GM12878 (cell line): ENCODE data around the gene MRPL28.

Experiments used
- BCL11A ChIP-seq: IDR thresholded peaks from 2 replicates; pipeline ENCODE4 v1.6.1; 2011; ENCODE audit warnings: low read depth, low read length
- BRCA1 ChIP-seq: IDR thresholded peaks from 2 replicates; pipeline ENCODE4 v1.6.1; 2011; ENCODE audit warnings: low read depth, low read length, improper control_type of control experiment
- CHD1 ChIP-seq: IDR thresholded peaks from 2 replicates; pipeline ENCODE4 v1.6.1; 2012; ENCODE audit warnings: low read depth, low read length, improper control_type of control experiment
- ESRRA ChIP-seq: IDR thresholded peaks from 2 replicates; pipeline ENCODE4 v1.6.1; 2012; ENCODE audit warnings: mild to moderate bottlenecking, low read length, improper control_type of control experiment
- ETV6 ChIP-seq, 2 experiments: fragments of 450-650 bp in 1 of 2; IDR thresholded peaks in 1 of 2; conservative IDR thresholded peaks in 1 of 2; 2 replicates each; pipeline ENCODE4 v1.6.1; 2014; ENCODE audit warnings: antibody characterized with exemption in 1 of 2, borderline replicate concordance in 1 of 2, low read depth in 1 of 2, mild to moderate bottlenecking in 1 of 2, moderate library complexity in 1 of 2
- NRF1 ChIP-seq: conservative IDR thresholded peaks from 2 replicates; pipeline ENCODE4 v1.6.1; 2011; ENCODE audit warnings: mild to moderate bottlenecking, low read depth, low read length, improper control_type of control experiment
- SUPT20H ChIP-seq: IDR thresholded peaks from 2 replicates; pipeline ENCODE4 v1.6.1; 2011; ENCODE audit warnings: low read depth, mild to moderate bottlenecking, low read length, moderate library complexity, borderline replicate concordance; ENCODE audit not compliant: control insufficient read depth
- YY1 ChIP-seq: IDR thresholded peaks from 2 replicates; pipeline ENCODE4 v1.6.1; 2011; ENCODE audit warnings: low read depth, mild to moderate bottlenecking, low read length
- TF ChIP-seq, protein P1 (sequence below), 3 experiments: IDR thresholded peaks in 2 of 3; conservative IDR thresholded peaks in 1 of 3; 2 replicates each; pipeline ENCODE4 v1.5.1; 2011; ENCODE audit warnings: low read depth in 3 of 3, low read length in 3 of 3, mild to moderate bottlenecking in 3 of 3, control low read depth in 2 of 3, moderate library complexity in 2 of 3, inconsistent platforms in 1 of 3, mixed read lengths in 1 of 3; ENCODE audit not compliant: control insufficient read depth in 2 of 3, insufficient read depth in 1 of 3; ENCODE audit errors: extremely low read depth in 1 of 3
- TF ChIP-seq, protein P2 (sequence below): IDR thresholded peaks from 2 replicates; pipeline ENCODE4 v1.6.1; 2011; ENCODE audit warnings: low read depth, mild to moderate bottlenecking, low read length, moderate library complexity, borderline replicate concordance; ENCODE audit errors: extremely low read depth
- TF ChIP-seq, protein P3 (sequence below): fragments of 450-650 bp; IDR thresholded peaks from 2 replicates; pipeline ENCODE4 v1.6.1; 2017; ENCODE audit warnings: mild to moderate bottlenecking

DNA sequence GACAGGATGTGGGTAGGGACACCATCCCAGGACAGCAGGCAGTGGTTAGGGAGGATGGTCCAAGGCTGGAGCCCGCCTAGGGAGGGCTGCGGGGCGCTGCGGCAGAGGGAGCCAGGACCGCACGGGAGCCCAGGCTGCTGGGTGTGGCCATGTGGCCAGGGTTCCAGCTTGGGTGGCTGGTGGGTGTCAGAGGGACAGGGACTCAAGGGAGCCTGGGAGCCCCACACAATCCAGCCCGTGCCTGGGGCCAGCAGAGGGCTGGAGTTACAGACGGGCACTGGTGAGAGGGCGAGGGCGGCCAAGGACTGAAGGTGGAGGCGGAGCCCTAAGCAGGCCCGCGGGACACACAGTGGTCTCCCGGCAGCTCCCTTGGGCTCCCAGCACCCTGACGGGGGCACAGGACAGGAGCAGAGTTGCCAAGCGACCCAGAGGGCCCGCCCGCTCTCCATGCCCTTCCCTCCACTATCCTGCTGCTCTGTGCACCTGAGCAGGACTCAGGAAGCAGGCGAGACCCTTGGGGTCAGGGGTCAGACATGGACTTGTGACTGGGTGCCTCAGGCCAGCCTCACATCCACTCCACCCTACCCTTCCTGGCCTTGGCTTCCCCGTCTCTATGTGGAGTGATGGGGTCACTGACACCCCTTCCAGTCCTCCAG is 7.1 kb downstream of the MRPL28 start:
- TF ChIP-seq, protein P1, sequence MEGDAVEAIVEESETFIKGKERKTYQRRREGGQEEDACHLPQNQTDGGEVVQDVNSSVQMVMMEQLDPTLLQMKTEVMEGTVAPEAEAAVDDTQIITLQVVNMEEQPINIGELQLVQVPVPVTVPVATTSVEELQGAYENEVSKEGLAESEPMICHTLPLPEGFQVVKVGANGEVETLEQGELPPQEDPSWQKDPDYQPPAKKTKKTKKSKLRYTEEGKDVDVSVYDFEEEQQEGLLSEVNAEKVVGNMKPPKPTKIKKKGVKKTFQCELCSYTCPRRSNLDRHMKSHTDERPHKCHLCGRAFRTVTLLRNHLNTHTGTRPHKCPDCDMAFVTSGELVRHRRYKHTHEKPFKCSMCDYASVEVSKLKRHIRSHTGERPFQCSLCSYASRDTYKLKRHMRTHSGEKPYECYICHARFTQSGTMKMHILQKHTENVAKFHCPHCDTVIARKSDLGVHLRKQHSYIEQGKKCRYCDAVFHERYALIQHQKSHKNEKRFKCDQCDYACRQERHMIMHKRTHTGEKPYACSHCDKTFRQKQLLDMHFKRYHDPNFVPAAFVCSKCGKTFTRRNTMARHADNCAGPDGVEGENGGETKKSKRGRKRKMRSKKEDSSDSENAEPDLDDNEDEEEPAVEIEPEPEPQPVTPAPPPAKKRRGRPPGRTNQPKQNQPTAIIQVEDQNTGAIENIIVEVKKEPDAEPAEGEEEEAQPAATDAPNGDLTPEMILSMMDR (IDR thresholded peaks at IDR 0.05 in 2 of 3, conservative IDR thresholded peaks at IDR 0.05 in 1 of 3; ENCODE audit: control insufficient read depth in 2 of 3, extremely low read depth in 1 of 3, insufficient read depth in 1 of 3, low read depth in 3 of 3, low read length in 3 of 3), result no peak
- TF ChIP-seq, protein P2, sequence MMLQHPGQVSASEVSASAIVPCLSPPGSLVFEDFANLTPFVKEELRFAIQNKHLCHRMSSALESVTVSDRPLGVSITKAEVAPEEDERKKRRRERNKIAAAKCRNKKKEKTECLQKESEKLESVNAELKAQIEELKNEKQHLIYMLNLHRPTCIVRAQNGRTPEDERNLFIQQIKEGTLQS, result no peak
- TF ChIP-seq SUPT20H (no peak), NRF1 (no peak), BRCA1 (no peak), CHD1 (no peak), ETV6 (conservative IDR thresholded peaks at IDR 0.05 in 1 of 2, IDR thresholded peaks at IDR 0.05 in 1 of 2; ENCODE audit: borderline replicate concordance in 1 of 2, low read depth in 1 of 2) (no peak), BCL11A (no peak), YY1 (no peak), ESRRA (no peak)
- TF ChIP-seq, protein P3, sequence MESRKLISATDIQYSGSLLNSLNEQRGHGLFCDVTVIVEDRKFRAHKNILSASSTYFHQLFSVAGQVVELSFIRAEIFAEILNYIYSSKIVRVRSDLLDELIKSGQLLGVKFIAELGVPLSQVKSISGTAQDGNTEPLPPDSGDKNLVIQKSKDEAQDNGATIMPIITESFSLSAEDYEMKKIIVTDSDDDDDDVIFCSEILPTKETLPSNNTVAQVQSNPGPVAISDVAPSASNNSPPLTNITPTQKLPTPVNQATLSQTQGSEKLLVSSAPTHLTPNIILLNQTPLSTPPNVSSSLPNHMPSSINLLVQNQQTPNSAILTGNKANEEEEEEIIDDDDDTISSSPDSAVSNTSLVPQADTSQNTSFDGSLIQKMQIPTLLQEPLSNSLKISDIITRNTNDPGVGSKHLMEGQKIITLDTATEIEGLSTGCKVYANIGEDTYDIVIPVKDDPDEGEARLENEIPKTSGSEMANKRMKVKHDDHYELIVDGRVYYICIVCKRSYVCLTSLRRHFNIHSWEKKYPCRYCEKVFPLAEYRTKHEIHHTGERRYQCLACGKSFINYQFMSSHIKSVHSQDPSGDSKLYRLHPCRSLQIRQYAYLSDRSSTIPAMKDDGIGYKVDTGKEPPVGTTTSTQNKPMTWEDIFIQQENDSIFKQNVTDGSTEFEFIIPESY, result no peak
